Measurements from ENCODE around the gene CDH8. TPM values are rescaled to one million over a fixed set of nuclear protein-coding genes. Genes with fewer than 3 reads are reported as not detected.
"Not testable (repeated sequence)": the region's sequence is repeated elsewhere in the genome, so short reads cannot be mapped to it uniquely, and the experiment has no call there.

The CDH8 gene
- total RNA-seq, 4 donors from 2014 or later: 0.40 to 3.0 (median 0.86) TPM

GRCh38 chr16:61936522-61936921 is 99.7 kb downstream of the CDH8 start:
- ATAC-seq: no peak
- H3K4me1 ChIP-seq: no peaks in the 10 kb centered on the region
- 95 to 100% methylated on average over 2 of the region's 2 CpGs for WGBS, 2 donors (ENCODE audit: low coverage in 1 of 2)
- no peak overlapping the region for H3K27ac ChIP-seq
- H3K9me3 ChIP-seq: no peaks in the 10 kb centered on the region
- no peaks in the 10 kb centered on the region for H3K36me3 ChIP-seq
- no peak overlapping the region for H3K4me3 ChIP-seq
- no peak for TF ChIP-seq POLR2AphosphoS5 (IDR thresholded peaks at IDR 0.05)
- TF ChIP-seq POLR2A (IDR thresholded peaks at IDR 0.05): no peak
- TF ChIP-seq EP300 (IDR thresholded peaks at IDR 0.05): no peak
- no peak for TF ChIP-seq CTCF (IDR thresholded peaks at IDR 0.05)
- H3K27me3 ChIP-seq: no peaks in the 10 kb centered on the region

- Histone ChIP-seq H3K4me3 (no peak overlapping the region), H3K36me3 (no peaks in the 10 kb centered on the region), H3K27ac (no peak overlapping the region), H3K4me1 (no peaks in the 10 kb centered on the region), H3K27me3 (no peaks in the 10 kb centered on the region), H3K9me3 (no peaks in the 10 kb centered on the region)
- no peak for ATAC-seq
- TF ChIP-seq POLR2AphosphoS5 (IDR thresholded peaks at IDR 0.05): no peak
- no peak for TF ChIP-seq CTCF (IDR thresholded peaks at IDR 0.05)
- 76 to 78% methylated on average over 3 of the region's 3 CpGs for WGBS, 2 donors (ENCODE audit: low coverage in 1 of 2)
Observed at GRCh38 chr16:61934601-61935000, 101.6 kb downstream of the CDH8 start.

GRCh38 chr16:61929776-61930175 is 106.5 kb downstream of the CDH8 start:
- H3K27ac ChIP-seq: no peak overlapping the region
- H3K9me3 ChIP-seq: no peaks in the 10 kb centered on the region
- 78 to 94% methylated on average over 1 of the region's 1 CpG for WGBS, 2 donors (ENCODE audit: low coverage in 1 of 2)
- no peaks in the 10 kb centered on the region for H3K4me1 ChIP-seq
- no peak for ATAC-seq
- no peaks in the 10 kb centered on the region for H3K36me3 ChIP-seq
- no peak overlapping the region for H3K4me3 ChIP-seq
- no peaks in the 10 kb centered on the region for H3K27me3 ChIP-seq
- TF ChIP-seq EP300 (IDR thresholded peaks at IDR 0.05): no peak

- ATAC-seq: no peak
Observed at GRCh38 chr16:61926766-61927165, 109.5 kb downstream of the CDH8 start.

GRCh38 chr16:61923629-61924028 is 112.6 kb downstream of the CDH8 start:
- no peaks in the 10 kb centered on the region for H3K9me3 ChIP-seq
- TF ChIP-seq POLR2AphosphoS5 (IDR thresholded peaks at IDR 0.05): no peak
- TF ChIP-seq CTCF (IDR thresholded peaks at IDR 0.05): no peak
- TF ChIP-seq EP300 (IDR thresholded peaks at IDR 0.05): no peak
- no peak for TF ChIP-seq POLR2A (IDR thresholded peaks at IDR 0.05)
- H3K36me3 ChIP-seq: no peaks in the 10 kb centered on the region
- H3K4me3 ChIP-seq: no peak overlapping the region
- no peak overlapping the region for H3K27ac ChIP-seq
- no peak for ATAC-seq
- no peaks in the 10 kb centered on the region for H3K4me1 ChIP-seq
- H3K27me3 ChIP-seq: no peaks in the 10 kb centered on the region

More at GRCh38 chr16:61926766-61927165, 109.5 kb downstream of the CDH8 start:
- TF ChIP-seq POLR2AphosphoS5 (IDR thresholded peaks at IDR 0.05) (no peak), POLR2A (IDR thresholded peaks at IDR 0.05) (no peak), CTCF (IDR thresholded peaks at IDR 0.05) (no peak), EP300 (IDR thresholded peaks at IDR 0.05) (no peak)
- H3K36me3 ChIP-seq: no peaks in the 10 kb centered on the region
- no peaks in the 10 kb centered on the region for H3K9me3 ChIP-seq
- no peak overlapping the region for H3K4me3 ChIP-seq
- no peaks in the 10 kb centered on the region for H3K27me3 ChIP-seq
- H3K4me1 ChIP-seq: no peaks in the 10 kb centered on the region
- H3K27ac ChIP-seq: no peak overlapping the region
- 89 to 97% methylated on average over 3 of the region's 3 CpGs for WGBS, 2 donors (ENCODE audit: low coverage in 1 of 2)

- Histone ChIP-seq H3K27ac (no peak overlapping the region), H3K27me3 (no peaks in the 10 kb centered on the region), H3K36me3 (no peaks in the 10 kb centered on the region), H3K4me3 (no peak overlapping the region), H3K4me1 (no peaks in the 10 kb centered on the region), H3K9me3 (no peaks in the 10 kb centered on the region)
- ATAC-seq: no peak
- 90 to 91% methylated on average over 3 of the region's 3 CpGs for WGBS, 2 donors (ENCODE audit: low coverage in 1 of 2)
- no peak for TF ChIP-seq POLR2AphosphoS5 (IDR thresholded peaks at IDR 0.05)
Observed at GRCh38 chr16:61921373-61921772, 114.9 kb downstream of the CDH8 start.

GRCh38 chr16:61917865-61918826 is 118.1 kb downstream of the CDH8 start:
- H3K27ac ChIP-seq, H3K36me3 ChIP-seq, H3K4me3 ChIP-seq, H3K4me1 ChIP-seq, H3K27me3 ChIP-seq, H3K9me3 ChIP-seq, ATAC-seq: not testable (repeated sequence)
- 85 to 89% methylated on average over 5 to 26 of the region's 37 CpGs for WGBS, 2 donors (ENCODE audit: low coverage in 1 of 2)

Data from gastroesophageal sphincter (tissue), 4 donors.